Esophagus muscularis mucosa (tissue), 4 donors: Measurements from ENCODE around the gene AP3S2. TPM values are rescaled to one million over a fixed set of nuclear protein-coding genes. Genes with fewer than 3 reads are reported as not detected.

Experiments used
- DNase-seq: peaks from one replicate; pipeline ENCODE4 v3.0.0-alpha.2; 2017; ENCODE audit errors: extremely low spot score
- H3K27ac ChIP-seq, 4 donors: fragments of 200-600 bp; sonication (generic); replicated peaks in 1 of 4; 1 replicate in 3 of 4; 2 replicates in 1 of 4; pipeline ENCODE4 v1.5.1; 2016 to 2019; ENCODE audit warnings: mild to moderate bottlenecking in 1 of 4
- H3K27me3 ChIP-seq, 4 donors: fragments of 200-600 bp; sonication (generic); one replicate each; pipeline versions ENCODE4 v1.5.1 to v1.6.0; 2016 to 2019
- H3K36me3 ChIP-seq, 4 donors: fragments of 200-600 bp; sonication (generic); one replicate each; pipeline ENCODE4 v1.5.1; 2016 to 2019
- H3K4me1 ChIP-seq, 4 donors: fragments of 200-600 bp; sonication (generic); one replicate each; pipeline ENCODE4 v1.5.1; 2016 to 2019
- H3K4me3 ChIP-seq, 4 donors: fragments of 200-600 bp; sonication (generic); 1 replicate in 2 of 4; 2 replicates in 2 of 4; pipeline ENCODE4 v1.5.1; 2016 to 2019; ENCODE audit warnings: mild to moderate bottlenecking in 4 of 4, moderate library complexity in 1 of 4
- H3K9me3 ChIP-seq, 4 donors: fragments of 200-600 bp; sonication (generic); 1 replicate in 3 of 4; 2 replicates in 1 of 4; pipeline ENCODE4 v1.5.1; 2016 to 2019
- CTCF ChIP-seq, 3 experiments: fragments of 200-600 bp in 2 of 3; fragments of 450-650 bp in 1 of 3; sonication (generic) in 2 of 3; IDR thresholded peaks; one replicate each; pipeline ENCODE4 v1.5.1; 2017 to 2019; ENCODE audit warnings: antibody characterized with exemption in 3 of 3, mild to moderate bottlenecking in 2 of 3, moderate library complexity in 1 of 3
- EP300 ChIP-seq: sonication (generic); formaldehyde crosslinking; IDR thresholded peaks from one replicate; pipeline ENCODE4 v1.6.1; 2017; ENCODE audit warnings: antibody characterized with exemption
- POLR2A ChIP-seq: fragments of 450-650 bp; IDR thresholded peaks from one replicate; pipeline ENCODE4 v1.6.1; 2017; ENCODE audit warnings: antibody characterized with exemption, moderate library complexity, mild to moderate bottlenecking, low read depth
- POLR2AphosphoS5 ChIP-seq, 2 donors: sonication (generic); formaldehyde crosslinking; IDR thresholded peaks; one replicate each; pipeline ENCODE4 v1.6.1; 2017; ENCODE audit warnings: antibody characterized with exemption in 2 of 2
- WGBS: methylation state at CpG from one replicate; pipeline ENCODE4 v1.1.5; 2018; 5-methylcytosine and 5-hydroxymethylcytosine counted together
- intact Hi-C: fragments of 100-400 bp; cut with DNase I; formaldehyde crosslinking; loops from one replicate; pipeline ENCODE4 v1.15.1; 2023
- total RNA-seq, 4 donors: library from RNA; depleted of rRNA; stranded (reverse); fragments of >200 nt; gene quantifications; one replicate each; pipeline versions ENCODE4 v1.1.0 to v1.2.1, GENCODE V29; 2016

The AP3S2 gene
- total RNA-seq, 4 donors from 2014 or later = 26.8 to 43.2 (median 37.3) TPM

GRCh38 chr15:89823836-89824606, 69.8 kb downstream of the AP3S2 start:
- intact Hi-C loops = no loop called here
- TF ChIP-seq POLR2AphosphoS5 (IDR thresholded peaks at IDR 0.05) = no peak
- no peak for TF ChIP-seq POLR2A
- no peak for TF ChIP-seq EP300
- no peak for TF ChIP-seq CTCF (IDR thresholded peaks at IDR 0.05)
- 94% methylated on average over 16 of the region's 16 CpGs for WGBS
- no peak for DNase-seq
- no peak overlapping the region for H3K27ac ChIP-seq
- H3K9me3 ChIP-seq = no peaks in the 10 kb centered on the region
- no peaks in the 10 kb centered on the region for H3K36me3 ChIP-seq
- H3K27me3 ChIP-seq = peaks cover 0 to 25% (median 0%) of the 10 kb centered on the region in 4 donors
- no peak overlapping the region for H3K4me3 ChIP-seq
- peaks cover 13 to 18% (median 16%) of the 10 kb centered on the region in 4 donors for H3K4me1 ChIP-seq

GRCh38 chr15:89822951-89823711, 70.7 kb downstream of the AP3S2 start:
- H3K4me3 ChIP-seq = no peak overlapping the region
- no peaks in the 10 kb centered on the region for H3K9me3 ChIP-seq
- H3K36me3 ChIP-seq = no peaks in the 10 kb centered on the region
- H3K4me1 ChIP-seq = peaks cover 6 to 10% (median 7%) of the 10 kb centered on the region in 4 donors
- no peak for DNase-seq
- no peak for TF ChIP-seq CTCF (IDR thresholded peaks at IDR 0.05)
- intact Hi-C loops = no loop called here
- H3K27me3 ChIP-seq = peaks cover 0 to 34% (median 0%) of the 10 kb centered on the region in 4 donors
- H3K27ac ChIP-seq = no peak overlapping the region
- 76% methylated on average over 6 of the region's 7 CpGs for WGBS

GRCh38 chr15:89822611-89822950, 71.2 kb downstream of the AP3S2 start:
- intact Hi-C loops = no loop called here
- DNase-seq = no peak
- no peaks in the 10 kb centered on the region for H3K36me3 ChIP-seq
- WGBS = 75% methylated on average over 5 of the region's 5 CpGs
- H3K9me3 ChIP-seq = no peaks in the 10 kb centered on the region
- TF ChIP-seq CTCF (IDR thresholded peaks at IDR 0.05) = no peak
- TF ChIP-seq POLR2A = no peak
- no peak for TF ChIP-seq EP300
- TF ChIP-seq POLR2AphosphoS5 (IDR thresholded peaks at IDR 0.05) = no peak
- H3K27me3 ChIP-seq = peaks cover 0 to 39% (median 0%) of the 10 kb centered on the region in 4 donors
- peaks cover 0 to 4% (median 2%) of the 10 kb centered on the region in 4 donors for H3K4me1 ChIP-seq
- no peak overlapping the region for H3K27ac ChIP-seq
- no peak overlapping the region for H3K4me3 ChIP-seq

GRCh38 chr15:89822026-89822425, 71.8 kb downstream of the AP3S2 start:
- no peak for DNase-seq
- Histone ChIP-seq H3K36me3 (no peaks in the 10 kb centered on the region), H3K4me3 (no peak overlapping the region), H3K27ac (no peak overlapping the region), H3K9me3 (no peaks in the 10 kb centered on the region), H3K27me3 (peaks cover 0 to 45% (median 0%) of the 10 kb centered on the region in 4 donors), H3K4me1 (no peaks in the 10 kb centered on the region)
- intact Hi-C loops = no loop called here
- WGBS = 56% methylated on average over 11 of the region's 11 CpGs
- TF ChIP-seq POLR2A (no peak), POLR2AphosphoS5 (IDR thresholded peaks at IDR 0.05) (no peak), EP300 (no peak), CTCF (IDR thresholded peaks at IDR 0.05) (no peak)
